GM06990 (cell line): ENCODE measurements around the gene HOOK1.
"Not testable (repeated sequence)": the region's sequence is repeated elsewhere in the genome, so short reads cannot be mapped to it uniquely, and the experiment has no call there.

Experiments used
- DNase-seq: peaks from one replicate; pipeline ENCODE4 v3.0.0-alpha.2; 2011; ENCODE audit not compliant: insufficient read length; ENCODE audit errors: extremely low read depth
- H3K27me3 ChIP-seq: replicated peaks from 2 replicates; pipeline ENCODE4 v1.6.0; 2011; ENCODE audit warnings: low read length; ENCODE audit not compliant: control insufficient read depth, insufficient read depth
- H3K36me3 ChIP-seq: 2 replicates; pipeline ENCODE4 v1.5.1; 2011; ENCODE audit warnings: low read length; ENCODE audit not compliant: control insufficient read depth, insufficient read depth
- H3K4me3 ChIP-seq: replicated peaks from 2 replicates; pipeline ENCODE4 v1.5.1; 2011; ENCODE audit warnings: low read depth, mild to moderate bottlenecking, control low read depth, low read length
- CTCF ChIP-seq: IDR thresholded peaks from 2 replicates; pipeline ENCODE4 v1.5.1; 2011; ENCODE audit warnings: low read length, control low read depth, mild to moderate bottlenecking, inconsistent platforms; ENCODE audit not compliant: insufficient read depth, poor library complexity, severe bottlenecking

Gene HOOK1

GRCh38 chr1:59852117-59852516 is 37.4 kb downstream of the HOOK1 start:
- no peak for DNase-seq
- no peak for TF ChIP-seq CTCF
- Histone ChIP-seq H3K27me3 (no peaks in the 10 kb centered on the region), H3K36me3 (no peaks in the 10 kb centered on the region), H3K4me3 (no peak overlapping the region)

GRCh38 chr1:59855297-59855696 is 40.5 kb downstream of the HOOK1 start:
- not testable (repeated sequence) for DNase-seq, H3K36me3 ChIP-seq, H3K4me3 ChIP-seq, H3K27me3 ChIP-seq

GRCh38 chr1:59856725-59857338 is 42.1 kb downstream of the HOOK1 start:
- no peak overlapping the region for H3K4me3 ChIP-seq
- no peak for TF ChIP-seq CTCF
- no peak for DNase-seq

GRCh38 chr1:59857679-59858354 is 43.1 kb downstream of the HOOK1 start:
- no peak for DNase-seq
- Histone ChIP-seq H3K4me3 (no peak overlapping the region), H3K27me3 (no peaks in the 10 kb centered on the region), H3K36me3 (no peaks in the 10 kb centered on the region)
- TF ChIP-seq CTCF: no peak

More at GRCh38 chr1:59856725-59857338, 42.1 kb downstream of the HOOK1 start:
- Histone ChIP-seq H3K36me3 (no peaks in the 10 kb centered on the region), H3K27me3 (no peaks in the 10 kb centered on the region)

- no peak for TF ChIP-seq CTCF
- DNase-seq: no peak
- Histone ChIP-seq H3K4me3 (no peak overlapping the region), H3K27me3 (no peaks in the 10 kb centered on the region), H3K36me3 (no peaks in the 10 kb centered on the region; the same call in 1 of the 2 replicates)
These were observed 51.7 kb downstream of the HOOK1 start for GRCh38 chr1:59866462-59866861.

- Histone ChIP-seq H3K36me3 (no peaks in the 10 kb centered on the region), H3K4me3 (no peak overlapping the region), H3K27me3 (no peaks in the 10 kb centered on the region)
- no peak for TF ChIP-seq CTCF
- no peak for DNase-seq
These were observed 57.0 kb downstream of the HOOK1 start for GRCh38 chr1:59871746-59872145.
